Measurements from ENCODE around the gene CEP295NL.
"Not testable (repeated sequence)": the region's sequence is repeated elsewhere in the genome, so short reads cannot be mapped to it uniquely, and the experiment has no call there.

Gene CEP295NL

GRCh38 chr17:78920528-78920927, 17.5 kb upstream of the CEP295NL start:
- no peak for DNase-seq (ENCODE audit: extremely low read depth, low read depth)
- TF ChIP-seq CTCF (IDR thresholded peaks at IDR 0.05; ENCODE audit: low read depth, low read length): no peak

- TF ChIP-seq CTCF (IDR thresholded peaks at IDR 0.05; ENCODE audit: low read depth, low read length): no peak
- no peak for DNase-seq (ENCODE audit: extremely low read depth, low read depth)
These were observed 17.0 kb upstream of the CEP295NL start for GRCh38 chr17:78919861-78920450.

- DNase-seq (ENCODE audit: extremely low read depth, low read depth): no peak
- TF ChIP-seq CTCF (IDR thresholded peaks at IDR 0.05; ENCODE audit: low read depth, low read length): no peak
These were observed 16.0 kb upstream of the CEP295NL start for GRCh38 chr17:78918979-78919378.

GRCh38 chr17:78917451-78918275, 14.7 kb upstream of the CEP295NL start:
- no peak for DNase-seq (ENCODE audit: extremely low read depth, low read depth)
- TF ChIP-seq CTCF (IDR thresholded peaks at IDR 0.05; ENCODE audit: low read depth, low read length): no peak

GRCh38 chr17:78915872-78916632, 13.1 kb upstream of the CEP295NL start:
- no peak for DNase-seq (ENCODE audit: extremely low read depth, low read depth)
- TF ChIP-seq CTCF (IDR thresholded peaks at IDR 0.05; ENCODE audit: low read depth, low read length): no peak

GRCh38 chr17:78913115-78913514, 10.1 kb upstream of the CEP295NL start:
- no peak for TF ChIP-seq CTCF (IDR thresholded peaks at IDR 0.05; ENCODE audit: low read depth, low read length)
- DNase-seq (ENCODE audit: extremely low read depth, low read depth): no peak

- no peak for DNase-seq (ENCODE audit: extremely low read depth, low read depth)
- TF ChIP-seq CTCF (IDR thresholded peaks at IDR 0.05; ENCODE audit: low read depth, low read length): no peak
These were observed 9.1 kb upstream of the CEP295NL start for GRCh38 chr17:78912082-78912481.

- not testable (repeated sequence) for DNase-seq (ENCODE audit: extremely low read depth, low read depth)
These were observed 8.5 kb upstream of the CEP295NL start for GRCh38 chr17:78911543-78911942.

Measured in AG09319 (cell line).